Stomach (tissue), 9 donors: Measurements from ENCODE around the gene CLEC2A. TPM values are rescaled to one million over a fixed set of nuclear protein-coding genes. Genes with fewer than 3 reads are reported as not detected.

Source experiments
- DNase-seq, 2 donors: peaks; one replicate each; pipeline versions ENCODE4 v3.0.0 to v3.0.0-alpha.2; 2013 to 2019
- H3K27ac ChIP-seq, 5 donors: fragments of 200-600 bp in 4 of 5; sonication (generic) in 4 of 5; one replicate each; pipeline ENCODE4 v1.5.1; 2013 to 2019; ENCODE audit warnings: mild to moderate bottlenecking in 1 of 5, moderate library complexity in 1 of 5
- H3K27me3 ChIP-seq, 3 donors: fragments of 200-600 bp; sonication (generic); one replicate each; pipeline ENCODE4 v1.5.1; 2017 to 2019; ENCODE audit warnings: mixed run types in 1 of 3
- H3K36me3 ChIP-seq, 4 donors: fragments of 200-600 bp; sonication (generic); 1 replicate in 3 of 4; 2 replicates in 1 of 4; pipeline ENCODE4 v1.5.1; 2016 to 2019
- H3K4me1 ChIP-seq, 4 donors: fragments of 200-600 bp; sonication (generic); one replicate each; pipeline ENCODE4 v1.5.1; 2016 to 2019
- H3K4me3 ChIP-seq, 4 donors: fragments of 200-600 bp; sonication (generic) in 3 of 4; one replicate each; pipeline ENCODE4 v1.5.1; 2016 to 2019; ENCODE audit warnings: mild to moderate bottlenecking in 1 of 4
- H3K9me3 ChIP-seq, 4 donors: fragments of 200-600 bp; sonication (generic); one replicate each; pipeline ENCODE4 v1.5.1; 2016 to 2019
- CTCF ChIP-seq, 7 experiments: fragments of 450-650 bp in 4 of 7; fragments of 200-600 bp in 3 of 7; sonication (generic) in 3 of 7; IDR thresholded peaks; one replicate each; pipeline ENCODE4 v1.5.1; 2016 to 2019; ENCODE audit warnings: antibody characterized with exemption in 7 of 7, control low read depth in 2 of 7, mild to moderate bottlenecking in 1 of 7
- EP300 ChIP-seq: sonication (generic); formaldehyde crosslinking; IDR thresholded peaks from one replicate; pipeline ENCODE4 v1.6.1; 2017; ENCODE audit warnings: antibody characterized with exemption
- POLR2A ChIP-seq, 4 donors: fragments of 450-650 bp; IDR thresholded peaks; one replicate each; pipeline ENCODE4 v1.6.1; 2016; ENCODE audit warnings: antibody characterized with exemption in 4 of 4, control low read depth in 2 of 4, mild to moderate bottlenecking in 1 of 4, moderate library complexity in 1 of 4
- POLR2AphosphoS5 ChIP-seq, 3 donors: sonication (generic); formaldehyde crosslinking; IDR thresholded peaks; one replicate each; pipeline ENCODE4 v1.6.1; 2016; ENCODE audit warnings: antibody characterized with exemption in 3 of 3
- WGBS, 5 donors: extraction: QIAGEN DNeasy Blood & Tissue Kit in 3 of 5; methylation state at CpG; one replicate each; pipeline versions ENCODE4 v1.1.5 to v1.1.7; 2013 to 2018; 5-methylcytosine and 5-hydroxymethylcytosine counted together
- intact Hi-C: fragments of 100-400 bp; cut with DNase I; formaldehyde crosslinking; loops from one replicate; pipeline ENCODE4 v1.15.1; 2023; ENCODE audit warnings: low total_unique reads
- polyA plus RNA-seq, 3 donors: library from polyadenylated mRNA; stranded (reverse); fragments of 200-250 nt; gene quantifications; one replicate each; pipeline ENCODE4 v1.2.3, GENCODE V29; 2013
- total RNA-seq, 5 donors: library from RNA; depleted of rRNA; stranded (reverse); fragments of >200 nt; gene quantifications; one replicate each; pipeline versions ENCODE4 v1.1.0 to v1.2.3, GENCODE V29; 2014 to 2016
- donor health status: healthy with polysubstance abuse.
- donor health status: Bipolar disorder and iron deficiency.
- donor health status: healthy.

Gene CLEC2A
- total and polyA plus RNA-seq, 8 donors: not detected

GRCh38 chr12:9867531-9867930 lies 64.6 kb downstream of the CLEC2A start:
- intact Hi-C loops: no loop called here
- no peak for TF ChIP-seq CTCF (IDR thresholded peaks at IDR 0.05)
- no peak for TF ChIP-seq POLR2A (IDR thresholded peaks at IDR 0.05)
- TF ChIP-seq EP300: no peak
- no peak for TF ChIP-seq POLR2AphosphoS5 (IDR thresholded peaks at IDR 0.05)
- Histone ChIP-seq H3K4me1 (peaks cover 0 to 5% (median 0%) of the 10 kb centered on the region in 4 donors), H3K9me3 (peaks cover 0 to 12% (median 0%) of the 10 kb centered on the region in 4 donors), H3K36me3 (no peaks in the 10 kb centered on the region), H3K4me3 (peak overlapping the region; percentile 13 to 46 (median 40)), H3K27ac (peak overlapping the region in 4 of 5 donors; percentile 76 to 85 (median 84)), H3K27me3 (no peaks in the 10 kb centered on the region)
- DNase-seq: no peak
- 21 to 32% (median 29%) methylated on average over 4 of the region's 4 CpGs for WGBS, 5 donors

- peak overlapping the region in 4 of 5 donors; percentile 76 to 85 (median 84) for H3K27ac ChIP-seq
Measured at GRCh38 chr12:9866860-9867269, 65.3 kb downstream of the CLEC2A start.

GRCh38 chr12:9864913-9865675 lies 67.1 kb downstream of the CLEC2A start:
- 54 to 77% (median 63%) methylated on average over 4 of the region's 4 CpGs for WGBS, 5 donors
- peak overlapping the region in 3 of 5 donors; percentile 27 to 85 (median 84) for H3K27ac ChIP-seq
- H3K27me3 ChIP-seq: no peaks in the 10 kb centered on the region
- peaks cover 0 to 12% (median 0%) of the 10 kb centered on the region in 4 donors for H3K9me3 ChIP-seq
- no peaks in the 10 kb centered on the region for H3K36me3 ChIP-seq
- TF ChIP-seq CTCF (IDR thresholded peaks at IDR 0.05) (no peak), POLR2AphosphoS5 (IDR thresholded peaks at IDR 0.05) (no peak), POLR2A (IDR thresholded peaks at IDR 0.05) (no peak), EP300 (no peak)
- no peak for DNase-seq
- H3K4me1 ChIP-seq: peaks cover 0 to 2% (median 0%) of the 10 kb centered on the region in 4 donors
- H3K4me3 ChIP-seq: peak overlapping the region in 3 of 4 donors; percentile 4 to 11 (median 5)
- intact Hi-C loops: no loop called here

More at GRCh38 chr12:9866860-9867269, 65.3 kb downstream of the CLEC2A start:
- no peaks in the 10 kb centered on the region for H3K36me3 ChIP-seq
- WGBS, 5 donors: 38 to 65% (median 60%) methylated on average over 4 of the region's 4 CpGs
- H3K4me3 ChIP-seq: peak overlapping the region; percentile 13 to 46 (median 40)
- intact Hi-C loops: no loop called here
- peaks cover 0 to 5% (median 0%) of the 10 kb centered on the region in 4 donors for H3K4me1 ChIP-seq
- H3K9me3 ChIP-seq: peaks cover 0 to 12% (median 0%) of the 10 kb centered on the region in 4 donors
- no peak for TF ChIP-seq POLR2A (IDR thresholded peaks at IDR 0.05)
- no peak for TF ChIP-seq EP300
- TF ChIP-seq POLR2AphosphoS5 (IDR thresholded peaks at IDR 0.05): no peak
- no peak for TF ChIP-seq CTCF (IDR thresholded peaks at IDR 0.05)
- H3K27me3 ChIP-seq: no peaks in the 10 kb centered on the region
- no peak for DNase-seq

Other genes with a start within 250 kb of the CLEC2A start
- gene CLECL1, start 199.3 kb downstream of the CLEC2A start, total RNA-seq: 1 to 10 TPM in 1 of 5 donors, not detected in 4; 1.7 TPM
- 1 to 10 TPM in 2 of 3 donors, not detected in 1; 1.0 to 3.5 TPM for gene CLECL1, start 199.3 kb downstream of the CLEC2A start, polyA plus RNA-seq
- gene CD69, start 171.5 kb downstream of the CLEC2A start, total RNA-seq: 10 to 100 TPM in 2 of 5 donors, 1 to 10 TPM in 2, not detected in 1; 2.2 to 15.4 (median 10.0) TPM
- gene CD69, start 171.5 kb downstream of the CLEC2A start, polyA plus RNA-seq: 1 to 10 TPM; 2.1 to 3.4 (median 2.9) TPM
- gene KLRF1, start 104.9 kb downstream of the CLEC2A start, total RNA-seq: 1 to 10 TPM in 2 of 5 donors, not detected in 3; 2.2 to 4.5 TPM
- 1 to 10 TPM in 2 of 3 donors, under 1 TPM in 1; 0.78 to 3.2 (median 1.9) TPM for gene KLRF1, start 104.9 kb downstream of the CLEC2A start, polyA plus RNA-seq
- gene CLEC2B, start 63.0 kb downstream of the CLEC2A start, total RNA-seq: 10 to 100 TPM in 2 of 5 donors, 1 to 10 TPM in 1, under 1 TPM in 2; 0.87 to 30.1 (median 1.2) TPM
- gene CLEC2B, start 63.0 kb downstream of the CLEC2A start, polyA plus RNA-seq: 10 to 100 TPM in 2 of 3 donors, 1 to 10 TPM in 1; 8.6 to 10.8 (median 10.7) TPM
- gene KLRF2, start 50.9 kb downstream of the CLEC2A start, total RNA-seq: not detected
- not detected for gene KLRF2, start 50.9 kb downstream of the CLEC2A start, polyA plus RNA-seq
- 1 to 10 TPM in 1 of 5 donors, under 1 TPM in 1, not detected in 3; 0.43 to 1.1 TPM for gene CLEC12A, start 39.0 kb upstream of the CLEC2A start, total RNA-seq
- 1 to 10 TPM in 1 of 3 donors, under 1 TPM in 1, not detected in 1; 0.60 to 2.1 TPM for gene CLEC12A, start 39.0 kb upstream of the CLEC2A start, polyA plus RNA-seq
- under 1 TPM in 1 of 5 donors, not detected in 4; 0.92 TPM for gene CLEC1B, start 66.8 kb upstream of the CLEC2A start, total RNA-seq
- gene CLEC1B, start 66.8 kb upstream of the CLEC2A start, polyA plus RNA-seq: not detected
- gene CLEC12B, start 78.3 kb upstream of the CLEC2A start, total RNA-seq: under 1 TPM in 1 of 5 donors, not detected in 4; 0.37 TPM
- gene CLEC12B, start 78.3 kb upstream of the CLEC2A start, polyA plus RNA-seq: not detected
- 1 to 10 TPM in 1 of 5 donors, not detected in 4; 2.6 TPM for gene CLEC9A, start 98.3 kb upstream of the CLEC2A start, total RNA-seq
- under 1 TPM in 1 of 3 donors, not detected in 2; 0.20 TPM for gene CLEC9A, start 98.3 kb upstream of the CLEC2A start, polyA plus RNA-seq
- gene CLEC1A, start 166.6 kb upstream of the CLEC2A start, total RNA-seq: 1 to 10 TPM in 1 of 5 donors, under 1 TPM in 2, not detected in 2; 0.58 to 4.6 (median 0.87) TPM
- gene CLEC1A, start 166.6 kb upstream of the CLEC2A start, polyA plus RNA-seq: 1 to 10 TPM in 2 of 3 donors, under 1 TPM in 1; 0.46 to 3.4 (median 1.1) TPM
- gene CLEC7A, start 197.8 kb upstream of the CLEC2A start, total RNA-seq: 10 to 100 TPM in 2 of 5 donors, 1 to 10 TPM in 1, under 1 TPM in 1, not detected in 1; 0.87 to 20.1 (median 12.5) TPM
- 1 to 10 TPM; 1.9 to 4.2 (median 2.1) TPM for gene CLEC7A, start 197.8 kb upstream of the CLEC2A start, polyA plus RNA-seq
- 1 to 10 TPM in 2 of 5 donors, under 1 TPM in 1, not detected in 2; 0.55 to 4.5 (median 3.8) TPM for gene OLR1, start 239.8 kb upstream of the CLEC2A start, total RNA-seq
- 1 to 10 TPM in 2 of 3 donors, under 1 TPM in 1; 0.48 to 7.4 (median 5.7) TPM for gene OLR1, start 239.8 kb upstream of the CLEC2A start, polyA plus RNA-seq
- gene TMEM52B, start 246.7 kb upstream of the CLEC2A start, total RNA-seq: under 1 TPM in 2 of 5 donors, not detected in 3; 0.14 to 0.89 TPM
- 1 to 10 TPM in 1 of 3 donors, under 1 TPM in 1, not detected in 1; 0.31 to 1.4 TPM for gene TMEM52B, start 246.7 kb upstream of the CLEC2A start, polyA plus RNA-seq